Ovary (tissue), 9 donors: Measurements from ENCODE around the gene MAP7D1. TPM values are rescaled to one million over a fixed set of nuclear protein-coding genes. Genes with fewer than 3 reads are reported as not detected.

Source experiments
- DNase-seq, 5 donors: peaks; one replicate each; pipeline ENCODE4 v3.0.0-alpha.2; 2019 to 2020
- H3K27ac ChIP-seq, 2 donors: fragments of 200-600 bp; one replicate each; pipeline versions ENCODE4 v1.5.1 to v1.8.0; 2019 to 2022
- H3K27me3 ChIP-seq: fragments of 200-600 bp; one replicate; pipeline ENCODE4 v1.8.0; 2022
- H3K36me3 ChIP-seq: fragments of 200-600 bp; sonication (generic); one replicate; pipeline ENCODE4 v1.5.1; 2019
- H3K4me1 ChIP-seq: one replicate; pipeline ENCODE4 v1.8.1; 2013; ENCODE audit warnings: mild to moderate bottlenecking, moderate library complexity; ENCODE audit not compliant: insufficient read depth
- H3K4me3 ChIP-seq: fragments of 200-600 bp; sonication (generic); one replicate; pipeline ENCODE4 v1.5.1; 2017
- H3K9me3 ChIP-seq, 2 donors: fragments of 200-600 bp in 1 of 2; sonication (generic) in 1 of 2; one replicate each; pipeline versions ENCODE4 v1.5.1 to v1.8.1; 2013 to 2019; ENCODE audit warnings: mild to moderate bottlenecking in 1 of 2, moderate library complexity in 1 of 2
- CTCF ChIP-seq, 3 donors: fragments of 450-650 bp in 2 of 3; fragments of 200-600 bp in 1 of 3; IDR thresholded peaks; one replicate each; pipeline versions ENCODE4 v1.5.1 to v1.8.0; 2016 to 2022; ENCODE audit warnings: antibody characterized with exemption in 3 of 3, mild to moderate bottlenecking in 1 of 3
- EP300 ChIP-seq: sonication (generic); formaldehyde crosslinking; IDR thresholded peaks from one replicate; pipeline ENCODE4 v1.6.1; 2017; ENCODE audit warnings: antibody characterized with exemption
- POLR2A ChIP-seq: fragments of 450-650 bp; IDR thresholded peaks from one replicate; pipeline ENCODE4 v1.6.1; 2017; ENCODE audit warnings: antibody characterized with exemption, mild to moderate bottlenecking, moderate library complexity
- WGBS, 3 donors: extraction: QIAGEN DNeasy Blood & Tissue Kit in 1 of 3; methylation state at CpG; one replicate each; pipeline versions ENCODE4 v1.1.5 to v1.1.7; 2013 to 2017; 5-methylcytosine and 5-hydroxymethylcytosine counted together
- intact Hi-C, 4 donors: fragments of 100-400 bp; cut with DNase I; formaldehyde crosslinking; loops; one replicate each; pipeline versions ENCODE4 v1.11.0 to v1.15.1; 2022 to 2023
- polyA plus RNA-seq, 2 donors: library from polyadenylated mRNA; stranded (reverse); fragments of 200-250 nt in 1 of 2; fragments of 350-450 nt in 1 of 2; fragmentation: Illumina TruSeq in 1 of 2; extraction: RNeasy Lipid Tissue Mini Kit (QIAGEN cat#74804) in 1 of 2; gene quantifications; one replicate each; pipeline ENCODE4 v1.2.3, GENCODE V29; 2013 to 2014
- total RNA-seq, 7 donors: library from RNA; depleted of rRNA in 2 of 7; stranded (reverse); fragments of >200 nt in 2 of 7; fragmentation: NEBNext Ultra II Directional in 3 of 7; extraction: Animal tissue kit (Norgen Biotek cat#: 25700) in 3 of 7; gene quantifications; one replicate each; pipeline versions ENCODE4 v1.1.0 to v1.2.4, GENCODE V29; 2016 to 2023
- donor health status: DM: no; HTN: no; CAD: no; lungs with moderate emphysema.
- donor health status: DM: no; HTN: no; CAD: no.
- donor health status: Bipolar disorder and iron deficiency.
- donor health status: DM: yes; HTN: yes; CAD: no.
- donor health status: DM: no; HTN: no; CAD: no.
- donor health status: DM: yes; HTN: yes; CAD: no.

Gene MAP7D1
- total and polyA plus RNA-seq, 9 donors = 31.4 to 99.1 (median 64.1) TPM

DNA sequence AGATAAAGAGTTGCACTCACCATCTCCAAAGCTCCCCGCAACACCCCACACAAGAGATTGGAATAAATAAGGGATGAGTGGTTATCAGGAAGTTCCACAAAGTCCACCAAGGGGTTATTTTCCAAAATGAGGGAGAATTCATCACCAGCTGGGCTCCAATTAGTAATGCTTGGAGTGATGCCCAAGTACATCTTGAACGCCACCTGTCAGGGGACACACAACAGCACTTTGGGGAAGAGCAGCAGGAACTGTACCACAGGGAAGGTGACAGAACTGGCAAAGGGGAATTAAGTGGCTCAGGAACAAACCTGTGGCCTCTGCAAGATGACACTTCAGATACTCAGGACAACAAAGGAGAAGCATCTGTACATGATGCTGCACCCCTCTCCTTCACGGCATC, 18.2 kb upstream of the MAP7D1 start:
- Histone ChIP-seq H3K36me3 (no peaks in the 10 kb centered on the region), H3K4me1 (peaks cover 2% of the 10 kb centered on the region), H3K9me3 (no peaks in the 10 kb centered on the region), H3K27me3 (no peaks in the 10 kb centered on the region), H3K27ac (no peak overlapping the region), H3K4me3 (no peak overlapping the region)
- 56 to 63% (median 62%) methylated on average over 3 of the region's 3 CpGs for WGBS, 3 donors
- TF ChIP-seq EP300 (no peak), POLR2A (no peak), CTCF (IDR thresholded peaks at IDR 0.05) (no peak)
- intact Hi-C loops = loop anchor here in 1 of 4 donors (5.0 kb wide), 1 partner anchor 35 kb away; no protein-coding TSS in a partner anchor
- DNase-seq = no peak

- H3K9me3 ChIP-seq = no peaks in the 10 kb centered on the region
- intact Hi-C loops = loop anchor here in 1 of 4 donors (5.0 kb wide), 1 partner anchor 37 kb away; no protein-coding TSS in a partner anchor
- H3K27me3 ChIP-seq = no peaks in the 10 kb centered on the region
- TF ChIP-seq POLR2A (no peak), CTCF (IDR thresholded peaks at IDR 0.05) (no peak), EP300 (no peak)
- DNase-seq = no peak
- H3K4me3 ChIP-seq = no peak overlapping the region
- H3K4me1 ChIP-seq = no peaks in the 10 kb centered on the region
- no peaks in the 10 kb centered on the region for H3K36me3 ChIP-seq
- 48 to 51% (median 51%) methylated on average over 5 of the region's 5 CpGs for whole genome bisulfite sequencing, 3 donors
- H3K27ac ChIP-seq = no peak overlapping the region
Measured at GRCh38 chr1:36139521-36139920, 16.4 kb upstream of the MAP7D1 start.

DNA sequence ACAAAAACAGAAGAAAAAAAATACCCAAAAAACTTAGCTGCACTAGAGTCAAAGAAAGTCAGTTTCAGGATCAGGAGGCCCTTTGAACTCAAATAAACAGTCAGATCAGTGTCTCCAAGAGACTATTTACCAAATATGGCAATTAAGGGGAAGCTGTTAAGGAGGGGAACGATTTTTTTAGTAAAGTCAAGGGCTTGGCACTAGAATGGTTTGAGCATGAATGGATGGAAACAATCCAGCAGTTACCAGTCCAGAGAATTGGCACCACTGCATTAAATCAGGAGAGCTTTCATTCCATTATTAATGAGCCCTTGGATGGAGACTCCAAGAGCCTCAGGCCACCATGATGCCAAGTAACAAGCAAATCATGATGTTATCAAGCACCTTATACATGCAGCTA, 13.8 kb upstream of the MAP7D1 start:
- Histone ChIP-seq H3K36me3 (no peaks in the 10 kb centered on the region), H3K27ac (no peak overlapping the region), H3K4me3 (no peak overlapping the region), H3K27me3 (no peaks in the 10 kb centered on the region), H3K9me3 (no peaks in the 10 kb centered on the region), H3K4me1 (no peaks in the 10 kb centered on the region)
- no peak for DNase-seq
- WGBS, 3 donors = 30 to 46% (median 34%) methylated on average over 1 of the region's 1 CpG
- intact Hi-C loops = no loop called here
- TF ChIP-seq EP300 (no peak), CTCF (IDR thresholded peaks at IDR 0.05) (no peak), POLR2A (no peak)

GRCh38 chr1:36143424-36143823, 12.5 kb upstream of the MAP7D1 start:
- Histone ChIP-seq H3K27ac (no peak overlapping the region), H3K36me3 (no peaks in the 10 kb centered on the region), H3K4me1 (no peaks in the 10 kb centered on the region), H3K9me3 (no peaks in the 10 kb centered on the region), H3K4me3 (no peak overlapping the region), H3K27me3 (no peaks in the 10 kb centered on the region)
- intact Hi-C loops = no loop called here
- TF ChIP-seq CTCF (IDR thresholded peaks at IDR 0.05) (no peak), POLR2A (no peak), EP300 (no peak)
- WGBS, 3 donors = 78 to 86% (median 80%) methylated on average over 4 of the region's 4 CpGs
- DNase-seq = no peak

GRCh38 chr1:36144413-36144812, 11.5 kb upstream of the MAP7D1 start:
- no peaks in the 10 kb centered on the region for H3K4me1 ChIP-seq
- H3K9me3 ChIP-seq = no peaks in the 10 kb centered on the region
- H3K27me3 ChIP-seq = no peaks in the 10 kb centered on the region
- TF ChIP-seq EP300 = no peak
- no peak for TF ChIP-seq CTCF (IDR thresholded peaks at IDR 0.05)
- TF ChIP-seq POLR2A = no peak
- 84 to 93% (median 89%) methylated on average over 2 of the region's 2 CpGs for WGBS, 3 donors
- no peak overlapping the region for H3K27ac ChIP-seq
- H3K4me3 ChIP-seq = no peak overlapping the region
- H3K36me3 ChIP-seq = no peaks in the 10 kb centered on the region
- no peak for DNase-seq
- intact Hi-C loops = no loop called here
